Neutrophil (primary cell): ENCODE measurements around the gene ANXA6.

Source experiments
- H3K27ac ChIP-seq: fragments of 200-600 bp; sonication (generic); 2 replicates; pipeline ENCODE4 v1.5.1; 2016; ENCODE audit warnings: mild to moderate bottlenecking, moderate library complexity
- H3K27me3 ChIP-seq: fragments of 200-600 bp; sonication (generic); 2 replicates; pipeline ENCODE4 v1.6.0; 2016; ENCODE audit warnings: mild to moderate bottlenecking
- H3K36me3 ChIP-seq: fragments of 200-600 bp; sonication (generic); 2 replicates; pipeline ENCODE4 v1.5.1; 2017
- H3K4me1 ChIP-seq, 2 experiments: fragments of 200-600 bp in 1 of 2; sonication (generic) in 1 of 2; 1 replicate in 1 of 2; 2 replicates in 1 of 2; pipeline versions ENCODE4 v1.5.1 to v1.6.1; 2013 to 2016; ENCODE audit warnings: low read depth in 1 of 2, low read length in 1 of 2, mild to moderate bottlenecking in 1 of 2, moderate library complexity in 1 of 2; ENCODE audit not compliant: control insufficient read depth in 1 of 2, insufficient read depth in 1 of 2
- H3K4me3 ChIP-seq, 2 experiments: fragments of 200-600 bp in 1 of 2; sonication (generic) in 1 of 2; 1 replicate in 1 of 2; 2 replicates in 1 of 2; pipeline ENCODE4 v1.5.1; 2013 to 2016; ENCODE audit warnings: low read depth in 1 of 2, low read length in 1 of 2, mild to moderate bottlenecking in 1 of 2, moderate library complexity in 1 of 2
- H3K9me3 ChIP-seq: fragments of 200-600 bp; sonication (generic); 2 replicates; pipeline ENCODE4 v1.5.1; 2016
- CTCF ChIP-seq: fragments of 200-600 bp; sonication (generic); IDR thresholded peaks from 2 replicates; pipeline ENCODE4 v1.5.1; 2016; ENCODE audit warnings: antibody characterized with exemption

Gene ANXA6

DNA sequence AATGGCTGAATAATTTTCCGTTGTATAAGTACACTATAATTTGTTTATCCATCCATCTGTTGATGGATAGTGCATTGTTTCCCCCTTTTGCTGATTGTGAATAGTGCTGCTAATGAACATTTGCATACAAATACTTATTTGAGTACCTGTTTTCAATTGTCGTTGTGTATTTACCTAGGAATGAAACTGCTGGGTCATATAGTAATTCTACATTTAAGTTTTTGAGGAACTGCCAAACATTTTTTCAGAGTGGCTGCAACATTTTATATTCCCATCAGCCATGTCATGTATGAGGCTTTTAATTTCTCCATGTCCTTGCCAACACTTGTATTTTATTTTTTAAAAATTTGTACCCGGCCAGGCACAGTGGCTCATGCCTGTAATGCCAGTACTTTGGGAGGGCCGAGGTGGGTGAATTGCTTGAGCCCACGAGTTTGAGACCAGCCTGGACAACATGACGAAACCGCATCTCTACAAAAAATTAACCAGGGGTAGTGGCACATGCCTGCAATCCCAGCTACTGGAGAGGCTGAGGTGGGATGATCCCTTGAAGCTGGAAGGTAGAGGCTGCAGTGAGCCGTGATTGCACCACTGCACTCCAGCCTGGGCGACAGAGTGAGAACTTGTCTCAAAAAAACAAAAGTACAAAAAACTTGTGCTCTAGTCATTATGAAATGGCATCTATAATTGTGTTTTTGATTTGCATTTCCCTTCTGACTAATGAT is 2.2 kb upstream of the ANXA6 start:
- H3K27me3 ChIP-seq: no peaks in the 10 kb centered on the region
- no peak overlapping the region for H3K27ac ChIP-seq
- peaks cover 41 to 42% of the 10 kb centered on the region in 2 experiments for H3K4me1 ChIP-seq
- no peak for TF ChIP-seq CTCF
- H3K9me3 ChIP-seq: no peaks in the 10 kb centered on the region
- H3K4me3 ChIP-seq: no peak overlapping the region
- no peaks in the 10 kb centered on the region for H3K36me3 ChIP-seq

DNA sequence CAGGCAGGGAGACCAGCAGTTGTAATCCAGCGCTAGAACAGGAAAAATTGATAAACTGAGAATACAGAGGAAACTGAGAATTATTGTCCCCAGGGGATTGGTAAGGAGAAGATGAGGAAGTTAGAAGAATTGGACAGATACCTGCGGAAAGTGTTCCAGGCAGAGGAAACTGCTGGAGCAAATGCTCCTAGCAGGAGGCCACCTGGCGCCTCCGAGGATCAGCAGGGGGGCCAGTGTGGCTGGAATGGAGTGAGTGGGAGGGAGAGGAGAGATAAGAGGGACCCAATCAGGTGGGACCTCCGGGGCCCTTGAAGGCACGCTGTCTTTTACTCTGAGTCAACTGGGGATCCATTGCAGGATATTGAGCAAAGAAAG is 695 bp upstream of the ANXA6 start:
- Histone ChIP-seq H3K9me3 (no peaks in the 10 kb centered on the region), H3K27ac (peak overlapping the region; percentile 76), H3K4me1 (peaks cover 44 to 46% of the 10 kb centered on the region in 2 experiments), H3K27me3 (no peaks in the 10 kb centered on the region), H3K36me3 (no peaks in the 10 kb centered on the region), H3K4me3 (peak overlapping the region; percentile 86 to 88)
- no peak for TF ChIP-seq CTCF

- peaks cover 59 to 61% of the 10 kb centered on the region in 2 experiments for H3K4me1 ChIP-seq
- peak overlapping the region; percentile 76 for H3K27ac ChIP-seq
- no peaks in the 10 kb centered on the region for H3K27me3 ChIP-seq
- H3K36me3 ChIP-seq: no peaks in the 10 kb centered on the region
- no peaks in the 10 kb centered on the region for H3K9me3 ChIP-seq
- H3K4me3 ChIP-seq: peak overlapping the region; percentile 86 to 88
- TF ChIP-seq CTCF: no peak
Observed at GRCh38 chr5:151156507-151157420, 815 bp downstream of the ANXA6 start.

- H3K27ac ChIP-seq: peak overlapping the region; percentile 76
- H3K4me3 ChIP-seq: peak overlapping the region; percentile 86 to 88
- no peak for TF ChIP-seq CTCF
- no peaks in the 10 kb centered on the region for H3K9me3 ChIP-seq
- peaks cover 68 to 70% of the 10 kb centered on the region in 2 experiments for H3K4me1 ChIP-seq
- no peaks in the 10 kb centered on the region for H3K36me3 ChIP-seq
- no peaks in the 10 kb centered on the region for H3K27me3 ChIP-seq
Observed at GRCh38 chr5:151155775-151156506, 1.6 kb downstream of the ANXA6 start.

- H3K27me3 ChIP-seq: no peaks in the 10 kb centered on the region
Observed at GRCh38 chr5:151154931-151155774, 2.4 kb downstream of the ANXA6 start.

More at GRCh38 chr5:151154931-151155774, 2.4 kb downstream of the ANXA6 start:
- peak overlapping the region; percentile 86 to 88 for H3K4me3 ChIP-seq
- H3K36me3 ChIP-seq: no peaks in the 10 kb centered on the region
- no peak for TF ChIP-seq CTCF
- peak overlapping the region; percentile 76 for H3K27ac ChIP-seq
- H3K9me3 ChIP-seq: no peaks in the 10 kb centered on the region
- H3K4me1 ChIP-seq: peaks cover 75 to 78% of the 10 kb centered on the region in 2 experiments
